ENCODE results near the gene FLRT2.

The FLRT2 gene

GRCh38 chr14:85686908-85687307 is 157.0 kb downstream of the FLRT2 start:
- DNase-seq, result no peak

- no peak for DNase-seq
These were observed 157.5 kb downstream of the FLRT2 start for GRCh38 chr14:85687456-85687855.

DNA sequence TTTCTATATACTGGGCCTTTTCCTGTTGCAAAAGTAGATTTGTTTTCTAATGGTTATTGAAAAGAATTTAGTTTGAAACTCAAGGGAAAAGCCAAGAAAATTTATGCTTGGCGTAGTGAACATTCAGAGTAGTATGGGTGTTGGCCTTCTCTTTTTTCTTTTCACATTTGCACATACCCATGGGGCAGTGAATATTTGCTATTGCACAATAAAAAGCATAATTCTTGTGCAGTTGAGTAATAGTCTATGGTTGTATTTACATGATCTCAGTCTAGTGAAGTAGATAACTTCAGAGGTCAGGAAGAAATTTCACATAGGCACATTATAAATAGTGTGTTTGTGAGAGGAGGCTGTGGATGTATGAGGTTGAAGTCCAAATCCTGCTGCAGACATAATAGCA is 158.1 kb downstream of the FLRT2 start:
- DNase-seq, result no peak

DNA sequence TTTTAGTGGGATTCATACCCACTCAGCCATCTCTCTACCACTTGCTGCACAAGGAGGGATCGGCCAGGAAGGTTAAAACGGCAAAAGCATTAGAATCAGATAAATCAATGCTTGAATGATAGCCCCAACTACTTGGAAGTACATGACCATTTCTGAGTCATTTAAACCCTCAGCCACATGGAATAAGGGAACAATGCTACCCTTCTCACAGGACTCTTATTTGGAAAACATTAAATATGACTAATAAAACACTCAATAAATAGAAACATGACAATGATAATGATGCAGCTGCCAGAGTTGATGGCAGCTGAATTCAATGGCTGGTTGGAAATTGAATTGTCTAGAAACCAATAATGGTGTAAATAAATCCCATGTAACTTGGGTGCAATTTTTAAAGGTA is 165.4 kb downstream of the FLRT2 start:
- DNase-seq, result no peak

GRCh38 chr14:85701116-85701515 is 171.2 kb downstream of the FLRT2 start:
- DNase-seq, result no peak

GRCh38 chr14:85701763-85702162 is 171.8 kb downstream of the FLRT2 start:
- DNase-seq, result no peak

GRCh38 chr14:85702191-85702590 is 172.2 kb downstream of the FLRT2 start:
- DNase-seq, result no peak

DNA sequence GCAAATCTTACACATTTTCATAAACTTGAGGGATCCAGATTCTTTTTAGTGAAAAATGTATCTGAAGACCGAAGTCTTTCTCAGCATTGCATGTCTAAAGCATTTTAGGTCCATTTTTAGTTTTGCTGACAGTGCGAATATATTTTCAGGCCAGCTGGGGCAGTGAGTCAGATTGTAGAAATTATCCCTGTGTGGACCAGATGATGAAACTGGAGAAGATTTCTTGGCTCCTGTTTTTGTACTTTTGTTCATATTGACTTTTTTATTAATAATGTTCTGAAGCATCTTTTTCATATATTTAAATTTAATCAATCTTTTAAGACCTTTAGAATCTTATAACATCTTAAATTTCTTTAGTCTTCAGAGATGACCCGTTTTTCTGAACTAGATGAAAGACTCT is 173.1 kb downstream of the FLRT2 start:
- DNase-seq, result no peak

All from NCI-H446 treated with DMSO at 0.1 percent for 48 hours (cell line).